Stimulated activated CD8-positive, alpha-beta memory T cell treated with anti-CD3 and anti-CD28 coated beads, Interleukin-12 subunit alpha, Interleukin-12 subunit beta, amount 100 ng/mL, for 1 hour (primary cell): ENCODE data around the gene RING1.

Source experiments
- DNase-seq: peaks from one replicate; pipeline ENCODE4 v3.0.0-alpha.2; 2020; ENCODE audit warnings: low read depth

Gene RING1

DNA sequence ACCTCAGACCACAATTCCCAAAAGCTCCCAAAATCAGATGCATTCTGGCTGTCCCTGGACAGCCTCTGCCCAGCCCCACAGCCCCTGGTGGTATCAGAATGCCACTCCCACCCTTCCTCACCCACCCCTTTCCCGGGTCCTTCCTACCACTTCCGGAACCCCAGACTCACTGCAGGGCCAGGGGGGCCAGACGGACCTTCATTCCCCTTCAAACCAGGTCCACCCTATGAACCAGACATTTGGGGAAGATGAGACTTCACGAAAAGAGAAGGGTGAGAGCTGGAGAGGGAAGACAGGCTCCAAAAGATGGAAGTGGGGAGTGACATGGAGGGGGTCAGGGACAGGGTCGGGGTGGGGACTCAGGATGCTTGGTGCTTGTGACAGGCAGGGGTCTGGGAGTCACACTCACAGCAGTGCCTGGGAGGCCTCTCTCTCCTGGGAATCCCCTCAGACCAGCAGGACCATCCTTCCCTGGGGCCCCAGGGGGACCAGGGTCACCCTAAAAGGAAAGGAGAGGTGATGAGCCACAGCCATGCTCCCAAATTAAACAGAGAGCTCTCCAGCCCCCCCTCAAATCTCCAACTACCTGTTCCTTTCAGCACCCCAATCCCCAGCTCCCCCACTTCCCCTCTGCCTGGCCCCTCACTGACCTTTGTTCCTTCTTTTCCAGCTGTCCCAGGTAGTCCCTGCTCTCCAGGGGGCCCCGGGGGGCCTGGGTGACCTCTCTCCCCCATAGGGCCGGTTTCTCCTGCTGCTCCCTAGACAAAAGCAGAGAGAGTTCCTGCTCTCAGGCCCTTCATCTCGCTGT, 36.2 kb upstream of the RING1 start:
- no peak for DNase-seq

DNA sequence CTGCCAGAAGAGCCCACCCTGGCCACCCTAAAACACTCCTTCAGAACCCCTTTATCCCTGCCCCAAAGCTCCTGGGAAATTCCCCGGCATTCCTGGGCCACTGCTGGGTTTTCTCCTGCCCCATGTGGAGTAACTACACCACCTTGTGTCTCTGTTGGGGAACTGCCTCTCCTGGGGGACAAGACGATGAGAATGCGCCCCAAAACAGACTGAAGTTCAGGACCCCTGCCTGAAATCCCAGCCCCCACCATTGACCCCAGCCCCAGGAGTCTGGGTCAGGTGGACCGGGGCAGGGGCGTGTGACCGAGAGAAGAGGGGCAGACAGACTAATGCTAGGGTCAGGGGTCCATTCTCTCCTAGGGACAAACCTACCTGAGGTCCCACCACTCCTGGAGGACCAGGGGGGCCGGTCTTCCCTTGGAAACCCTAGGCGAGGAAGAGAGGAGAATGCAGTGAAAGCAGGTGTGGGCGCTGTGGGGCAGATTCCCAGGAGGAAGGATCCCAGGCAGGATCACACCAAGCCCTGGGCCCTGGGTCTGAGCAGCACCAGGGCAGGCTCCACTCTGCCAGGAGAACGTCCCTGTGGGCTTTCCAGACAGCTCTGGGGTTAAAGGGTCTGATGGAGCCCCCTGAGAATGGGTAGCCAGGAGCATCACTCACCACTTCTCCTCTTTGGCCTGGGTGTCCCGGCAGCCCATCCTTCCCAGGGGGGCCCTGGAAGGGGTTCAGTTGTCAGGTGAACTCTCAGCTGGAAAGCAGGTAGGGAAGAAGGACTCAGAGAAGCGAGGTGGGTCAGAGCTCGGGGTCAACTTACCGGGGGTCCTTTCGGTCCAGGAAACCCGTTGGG, 35.4 kb upstream of the RING1 start:
- no peak for DNase-seq

DNA sequence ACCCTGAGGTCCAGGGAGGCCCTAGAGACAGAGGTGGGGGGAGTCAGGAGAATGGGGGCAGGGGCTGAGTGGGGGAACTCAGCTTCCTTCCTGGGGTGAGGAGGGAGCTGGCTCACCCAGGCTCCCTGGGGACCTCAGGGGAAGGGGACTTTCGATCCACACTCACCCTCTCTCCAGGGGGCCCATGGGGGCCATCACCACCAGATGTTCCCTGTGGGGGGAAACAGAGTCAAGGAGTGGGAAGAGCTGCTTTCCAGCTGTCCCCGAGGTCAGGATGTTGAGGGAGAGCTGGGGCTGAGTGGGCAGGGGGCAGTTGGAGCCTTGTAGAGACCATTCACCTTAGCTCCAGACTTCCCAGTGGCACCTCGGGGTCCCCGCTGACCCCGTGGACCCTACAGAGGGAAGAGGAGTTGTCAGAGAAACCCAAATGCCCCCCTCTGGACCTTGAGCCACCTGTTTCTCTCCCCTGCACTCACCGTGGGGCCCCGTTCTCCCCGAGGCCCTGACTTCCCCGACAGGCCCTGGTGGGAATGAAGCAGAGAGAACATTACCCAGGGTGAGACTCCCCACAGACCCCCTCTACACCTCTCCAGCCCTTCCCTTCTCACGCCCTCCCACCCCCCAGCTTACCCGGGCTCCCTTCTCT, 34.6 kb upstream of the RING1 start:
- DNase-seq, result no peak

DNA sequence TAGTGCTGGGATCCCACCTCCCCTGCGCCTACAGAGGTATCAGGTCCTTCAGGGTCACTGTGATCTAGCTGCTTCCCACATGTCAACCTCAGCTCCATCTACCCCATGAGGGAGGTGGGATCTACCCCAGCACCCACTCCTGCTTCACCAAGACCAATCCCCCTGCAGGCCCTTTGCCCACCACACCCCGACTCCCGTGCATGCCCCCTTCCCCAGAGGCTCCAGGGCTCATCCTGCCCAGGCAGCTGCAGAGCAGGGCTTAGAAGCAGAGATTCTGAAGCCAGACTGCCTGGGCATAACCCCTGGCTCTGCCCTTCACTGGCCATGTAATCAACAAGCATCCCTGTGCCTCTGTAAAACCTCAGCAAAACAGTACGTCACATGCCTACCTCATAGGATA, 33.5 kb upstream of the RING1 start:
- DNase-seq, result no peak

DNA sequence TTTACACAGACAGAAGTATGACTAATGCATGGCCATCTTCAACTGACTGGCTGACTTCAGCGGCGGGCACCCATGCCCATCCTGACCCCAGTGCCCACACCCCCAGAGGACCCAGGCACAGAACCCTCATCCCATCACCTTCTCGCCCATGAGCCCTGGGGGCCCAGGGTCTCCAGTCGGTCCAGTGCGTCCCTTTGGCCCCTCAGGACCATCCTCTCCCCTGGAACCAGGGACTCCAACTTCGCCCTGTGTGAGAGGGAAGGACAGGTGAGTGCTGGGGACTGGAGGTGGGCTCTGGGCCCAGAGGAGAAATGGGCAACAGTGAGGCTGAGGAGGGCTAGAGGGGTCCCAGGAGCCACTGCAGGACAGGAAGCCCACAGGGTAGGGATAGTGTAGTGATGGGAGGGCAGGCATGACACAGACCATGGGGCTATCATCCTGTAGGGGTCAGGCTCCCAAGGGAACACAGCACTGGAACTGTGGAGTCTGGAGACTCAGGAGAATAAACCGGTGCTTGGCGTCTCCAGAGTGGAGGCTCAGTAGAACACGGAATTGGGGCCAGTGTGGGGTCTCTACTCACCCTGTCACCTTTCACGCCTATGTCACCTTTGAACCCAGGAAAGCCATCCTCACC, 32.7 kb upstream of the RING1 start:
- no peak for DNase-seq

DNA sequence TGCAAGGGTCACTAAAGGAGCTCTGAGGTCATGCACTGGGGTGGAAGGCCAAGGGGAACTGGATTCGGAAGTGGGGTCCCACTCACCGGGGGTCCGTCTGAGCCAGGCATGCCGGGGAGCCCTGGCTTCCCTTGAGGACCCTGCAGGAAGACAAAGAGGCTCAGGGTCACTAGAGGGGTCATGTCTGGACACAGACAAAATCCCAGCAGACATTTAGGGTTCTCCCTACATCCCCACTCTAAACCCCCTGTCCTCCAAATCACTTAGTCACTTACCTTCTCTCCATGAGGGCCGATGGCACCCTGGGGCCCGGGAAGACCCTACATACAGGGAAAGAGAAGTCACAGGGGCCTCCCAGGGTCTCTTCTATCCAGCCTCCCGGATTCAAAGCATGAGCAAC, 31.4 kb upstream of the RING1 start:
- no peak for DNase-seq

DNA sequence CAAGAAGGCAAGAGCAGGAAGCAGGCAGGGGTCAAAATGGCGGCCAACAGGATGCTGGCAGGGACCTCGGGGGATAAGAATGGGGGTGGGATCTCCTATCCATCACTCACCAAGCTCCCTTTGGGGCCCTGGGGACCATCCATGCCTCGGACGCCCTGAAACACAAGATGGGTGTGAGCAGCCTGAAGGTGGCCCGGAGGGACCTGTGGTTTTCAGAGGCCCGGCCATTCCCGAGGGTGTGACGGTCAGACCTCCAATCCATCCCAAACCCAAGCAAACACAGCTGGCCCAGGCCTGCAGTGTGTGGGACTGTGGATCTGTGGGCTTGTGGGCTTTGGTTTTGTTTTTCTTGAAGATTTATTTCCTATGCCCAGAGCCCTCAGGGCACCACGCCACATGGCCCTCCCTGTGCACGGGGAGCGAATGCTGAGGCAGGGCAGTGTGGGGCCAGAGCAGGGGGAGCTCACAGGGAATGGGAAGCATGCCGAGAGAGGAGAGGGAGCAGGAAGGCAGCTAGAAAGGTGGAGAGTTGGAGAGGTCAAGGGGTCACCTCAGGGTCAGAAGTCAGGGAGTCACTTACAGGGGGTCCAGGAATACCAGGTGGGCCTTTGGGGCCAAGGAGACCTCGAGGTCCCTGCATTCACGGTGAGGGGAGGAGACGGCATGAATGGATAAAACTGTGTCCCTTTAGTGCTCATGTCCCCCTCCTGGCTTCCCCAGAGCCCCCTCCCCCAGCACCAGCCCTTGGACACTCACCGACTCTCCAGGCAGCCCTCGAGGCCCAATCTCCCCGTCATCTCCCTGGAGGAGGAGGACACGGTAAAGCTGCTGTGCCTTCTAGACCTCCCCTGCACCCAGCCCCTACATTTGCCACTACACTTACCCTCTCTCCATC, 30.5 kb upstream of the RING1 start:
- no peak for DNase-seq

DNA sequence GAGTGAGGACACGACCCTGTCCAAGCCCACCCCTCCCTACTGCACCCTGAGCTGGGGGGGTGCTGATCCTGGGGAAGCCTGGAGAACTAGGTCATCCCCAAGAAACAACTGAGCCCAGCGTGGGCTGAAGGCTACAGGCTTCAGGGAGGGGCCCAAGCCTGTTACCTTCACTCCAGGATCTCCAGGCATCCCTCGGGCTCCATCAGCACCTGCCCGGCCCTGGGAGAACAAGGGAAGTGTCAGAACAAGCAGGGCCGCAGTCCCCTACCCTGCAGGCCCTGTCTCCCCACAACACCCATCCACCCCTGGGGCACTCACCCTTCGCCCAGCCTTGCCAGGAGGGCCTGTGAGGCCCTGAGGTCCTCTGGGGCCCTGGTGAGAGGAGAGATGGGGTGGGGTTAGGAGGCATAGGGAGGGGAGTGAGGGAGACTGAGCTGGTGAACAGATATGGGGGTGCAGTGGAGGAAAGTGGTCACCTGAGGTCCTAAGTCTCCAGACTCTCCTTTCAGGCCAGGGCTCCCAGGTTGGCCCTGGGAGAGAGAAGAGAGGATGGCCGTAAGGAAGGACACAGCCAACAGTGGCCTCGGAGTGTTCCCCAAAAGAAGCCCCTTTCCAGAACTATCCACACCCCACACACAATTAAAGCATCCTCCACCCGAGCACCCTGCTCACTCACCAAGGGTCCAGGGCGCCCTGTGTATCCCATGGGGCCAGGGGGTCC, 29.4 kb upstream of the RING1 start:
- DNase-seq, result no peak

DNA sequence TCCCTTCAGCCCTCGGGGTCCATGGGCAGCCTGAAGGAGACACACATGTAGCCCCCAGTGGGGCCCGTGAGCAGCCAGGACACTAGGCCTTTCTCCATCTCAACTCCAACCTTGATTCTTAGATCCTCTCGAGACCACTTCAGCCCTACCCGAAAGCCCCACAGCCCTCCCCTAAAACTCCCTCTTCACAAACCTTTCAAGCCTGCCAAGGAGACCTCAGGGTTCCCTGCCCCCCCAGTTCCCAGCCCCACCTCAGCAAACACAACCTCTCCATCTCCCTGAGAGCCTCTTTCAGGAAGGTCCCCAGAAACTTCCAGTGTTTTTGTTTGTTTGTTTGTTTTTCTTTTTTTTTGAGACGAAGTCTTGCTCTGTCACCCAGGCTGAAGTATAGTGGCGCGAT, 27.2 kb upstream of the RING1 start:
- DNase-seq, result no peak

DNA sequence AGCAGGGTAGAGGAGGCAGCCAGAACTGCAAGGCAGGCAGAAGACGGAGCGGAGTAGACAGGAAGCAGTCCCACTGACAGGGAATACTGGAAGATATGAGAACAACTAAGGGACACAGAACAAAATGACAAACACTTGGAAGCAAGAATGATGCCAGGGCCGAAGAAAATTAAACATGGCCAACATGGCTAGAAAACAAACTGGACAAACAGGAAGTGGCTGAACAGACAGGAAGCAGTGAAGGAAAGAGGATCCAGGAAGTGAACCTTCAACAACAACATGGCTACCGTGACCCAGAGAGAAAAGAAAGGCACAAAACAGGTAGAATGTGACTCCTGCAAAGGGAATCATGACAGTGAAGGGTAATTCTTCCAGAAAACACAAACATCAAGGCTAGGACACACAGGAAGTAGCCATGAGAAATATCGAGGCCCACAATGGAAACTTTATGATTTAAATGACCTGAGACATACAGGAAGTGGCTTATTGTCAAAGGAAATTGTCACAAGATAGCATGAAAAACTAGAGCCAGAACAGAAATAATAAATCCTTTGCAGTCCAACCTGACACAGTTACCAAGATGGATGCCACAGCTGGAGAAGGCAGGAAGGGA, 25.1 kb upstream of the RING1 start:
- no peak for DNase-seq

DNA sequence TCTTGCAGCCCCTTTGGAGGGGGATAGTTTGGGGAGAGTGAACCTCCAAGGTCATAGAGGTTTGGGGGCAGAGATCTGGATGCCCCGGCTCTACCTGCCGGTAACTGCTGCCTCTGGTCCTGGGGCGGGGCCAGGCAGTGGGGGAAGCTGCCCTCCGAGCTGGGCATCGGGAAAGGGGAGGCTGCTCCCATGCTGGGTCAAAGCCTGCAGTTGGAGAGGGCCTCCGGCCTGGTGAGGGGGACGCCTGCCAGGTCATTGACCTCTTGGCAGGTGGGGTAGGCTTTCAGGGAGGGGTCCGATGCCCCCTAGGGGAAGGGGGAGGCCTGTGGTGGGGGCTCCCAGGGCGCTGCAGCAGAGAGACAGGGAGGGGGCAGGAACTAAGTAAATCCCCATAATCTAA, 23.1 kb upstream of the RING1 start:
- DNase-seq, result no peak

DNA sequence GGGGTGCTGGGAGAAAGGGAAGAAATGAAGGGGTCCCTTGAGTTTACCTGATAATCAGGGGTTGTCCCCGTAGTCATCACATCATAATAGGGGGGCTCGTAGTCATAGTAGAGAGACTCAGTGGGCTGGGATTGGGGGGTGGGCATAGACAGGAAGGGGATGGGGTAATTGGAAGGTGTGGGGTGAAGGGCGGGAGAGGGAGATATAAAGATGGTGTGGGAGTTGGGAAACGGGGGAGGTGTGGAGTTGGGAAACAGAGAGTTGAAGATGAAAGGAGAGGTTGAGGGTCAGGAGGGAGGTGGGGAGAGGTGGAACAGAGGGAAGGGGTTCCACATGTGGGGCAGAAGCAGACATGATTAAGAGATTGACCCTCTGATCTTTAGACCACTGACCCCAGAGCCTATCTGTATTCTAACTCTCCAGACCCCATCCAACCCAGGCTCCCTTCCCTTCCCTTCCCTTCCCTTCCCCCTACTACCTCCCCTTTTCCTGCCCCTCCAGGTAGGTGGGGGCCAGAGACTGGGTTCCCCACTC, 22.6 kb upstream of the RING1 start:
- no peak for DNase-seq

DNA sequence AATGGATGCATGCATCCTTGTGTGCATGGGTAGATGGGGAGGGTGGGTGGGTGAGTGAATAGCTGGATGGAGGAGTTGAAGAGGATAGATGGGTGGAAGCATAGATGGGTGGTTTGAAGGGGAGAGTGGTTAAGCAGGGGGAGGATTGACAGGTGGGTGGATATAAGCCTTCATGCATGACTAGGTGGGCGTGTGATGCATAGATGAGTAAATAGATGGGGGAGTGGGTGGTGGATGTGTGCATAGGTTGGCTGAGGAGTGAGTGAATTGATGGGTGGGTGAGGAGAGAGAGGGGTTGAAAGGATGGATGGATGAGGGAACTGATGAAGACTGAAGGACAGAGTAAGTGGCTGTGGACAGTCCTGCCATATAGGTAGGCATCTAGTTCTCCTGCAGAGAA, 20.5 kb upstream of the RING1 start:
- DNase-seq, result no peak

DNA sequence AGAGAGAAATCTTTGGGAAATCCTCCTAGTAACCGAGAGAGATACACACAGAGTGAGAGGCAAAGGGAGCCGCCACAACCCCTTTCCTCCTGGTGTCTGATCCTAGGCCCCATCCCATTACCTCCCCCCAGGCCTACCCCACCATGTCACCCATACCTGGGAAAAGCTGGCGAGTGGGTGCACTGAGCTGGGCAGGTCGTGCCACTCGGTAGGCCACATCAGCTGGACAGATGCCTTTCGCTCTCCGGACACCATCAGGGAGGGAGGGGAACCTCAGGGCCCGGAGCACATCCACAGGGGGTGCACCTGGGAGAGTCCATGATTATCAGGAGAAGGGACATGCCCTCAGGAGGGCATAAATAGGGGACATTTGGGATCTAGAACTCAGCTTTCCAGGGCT, 19.1 kb upstream of the RING1 start:
- no peak for DNase-seq

DNA sequence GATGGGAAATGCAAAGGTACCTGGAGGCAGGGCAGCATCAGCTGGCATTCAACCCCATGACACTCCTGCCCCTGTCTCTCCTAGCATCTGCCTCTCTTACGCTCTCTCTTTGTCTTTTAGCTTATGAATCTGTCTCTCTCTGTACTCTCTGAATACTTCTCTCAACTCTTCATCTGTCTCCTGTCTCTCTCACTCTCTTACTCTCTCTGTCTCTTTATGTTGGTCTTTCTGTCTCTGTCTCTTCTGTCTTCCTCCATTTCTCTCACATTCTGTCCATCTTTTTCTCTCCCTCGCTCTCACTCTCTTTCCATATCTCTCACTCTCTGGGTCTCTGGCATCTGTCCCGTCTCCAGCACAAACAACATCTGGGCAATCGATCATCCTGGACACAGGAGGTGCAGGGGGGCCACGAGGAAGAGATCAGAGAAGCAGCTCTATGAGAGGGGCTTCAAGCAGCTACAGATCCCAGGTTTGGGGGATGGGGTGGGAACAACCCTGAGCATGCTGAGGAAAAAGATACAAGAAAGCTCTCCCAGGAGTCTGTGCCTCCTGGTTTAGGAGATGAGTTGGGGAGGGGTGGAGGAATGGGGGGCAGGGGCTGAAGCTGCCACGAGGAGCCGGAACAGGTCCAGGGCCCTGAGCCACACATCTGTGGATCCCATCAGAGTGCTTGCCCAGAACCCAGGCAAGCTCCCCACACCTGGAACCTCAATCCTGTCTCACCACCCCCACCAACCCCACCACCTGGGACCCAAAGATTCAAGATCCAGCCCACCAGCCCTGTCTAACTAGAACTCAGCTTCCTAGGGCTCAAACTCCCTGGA, 18.5 kb upstream of the RING1 start:
- DNase-seq, result no peak

DNA sequence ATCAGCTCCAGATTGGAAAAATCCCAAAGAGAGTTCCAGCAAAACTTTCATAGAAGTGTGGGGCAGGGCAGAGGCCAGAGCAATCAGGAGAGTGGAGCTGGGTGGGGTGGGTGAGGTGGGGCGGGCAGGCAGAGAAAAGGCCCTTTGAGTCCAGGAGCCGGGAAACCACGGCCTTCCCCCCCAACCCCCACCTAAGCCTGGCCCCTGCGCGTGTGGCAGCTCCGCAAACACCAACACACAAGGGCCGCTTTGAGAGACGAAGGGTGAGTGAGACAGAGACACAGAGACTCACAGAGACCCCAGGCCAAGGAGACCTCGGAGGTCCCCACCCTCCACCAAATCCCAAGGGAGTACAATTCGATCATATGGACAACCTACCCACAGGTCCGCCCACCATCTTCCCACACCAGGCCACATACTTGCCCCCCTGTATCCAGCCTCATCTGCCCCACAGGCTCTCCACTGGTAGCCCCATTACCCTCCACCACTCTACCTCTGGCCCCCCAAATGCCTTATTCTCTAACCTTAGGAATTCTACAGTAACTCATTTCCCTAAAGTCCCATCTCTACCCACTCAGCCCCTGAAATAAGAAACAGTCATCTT, 17.7 kb upstream of the RING1 start:
- no peak for DNase-seq

DNA sequence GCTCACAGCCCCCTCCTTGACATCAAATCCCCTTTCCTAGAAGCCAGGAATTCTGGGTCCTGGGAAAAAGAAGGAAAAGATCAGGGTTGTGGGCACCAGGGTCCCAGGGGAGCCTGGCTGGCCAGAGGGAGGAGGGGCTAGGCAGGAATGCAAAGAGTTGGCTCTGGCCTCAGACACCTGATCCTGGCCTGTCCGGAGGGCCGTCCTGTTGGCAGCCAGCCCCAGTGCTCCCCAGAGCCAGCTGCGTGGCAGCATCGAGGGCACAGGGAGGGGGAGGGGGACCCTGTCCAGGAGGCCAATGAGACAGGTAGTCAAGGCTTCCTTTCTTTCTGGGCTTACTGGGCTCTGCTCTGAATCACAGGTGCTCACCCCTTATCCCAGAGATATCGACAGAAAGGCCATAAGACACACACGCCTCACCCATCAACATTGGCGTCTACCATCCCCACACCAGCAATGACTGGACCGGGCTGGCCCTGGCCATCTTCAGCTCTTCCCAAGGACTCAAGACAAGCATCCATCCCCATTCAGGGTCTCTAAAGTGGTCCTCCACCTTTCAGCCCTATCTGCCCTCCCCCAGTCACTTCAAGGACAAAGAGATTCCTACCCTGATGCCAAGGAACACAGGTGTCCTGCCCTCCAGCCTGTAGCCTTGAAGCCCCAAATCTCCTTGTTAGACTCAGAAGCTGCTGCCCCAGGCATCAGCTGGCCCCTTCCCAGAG, 16.8 kb upstream of the RING1 start:
- DNase-seq, result no peak

DNA sequence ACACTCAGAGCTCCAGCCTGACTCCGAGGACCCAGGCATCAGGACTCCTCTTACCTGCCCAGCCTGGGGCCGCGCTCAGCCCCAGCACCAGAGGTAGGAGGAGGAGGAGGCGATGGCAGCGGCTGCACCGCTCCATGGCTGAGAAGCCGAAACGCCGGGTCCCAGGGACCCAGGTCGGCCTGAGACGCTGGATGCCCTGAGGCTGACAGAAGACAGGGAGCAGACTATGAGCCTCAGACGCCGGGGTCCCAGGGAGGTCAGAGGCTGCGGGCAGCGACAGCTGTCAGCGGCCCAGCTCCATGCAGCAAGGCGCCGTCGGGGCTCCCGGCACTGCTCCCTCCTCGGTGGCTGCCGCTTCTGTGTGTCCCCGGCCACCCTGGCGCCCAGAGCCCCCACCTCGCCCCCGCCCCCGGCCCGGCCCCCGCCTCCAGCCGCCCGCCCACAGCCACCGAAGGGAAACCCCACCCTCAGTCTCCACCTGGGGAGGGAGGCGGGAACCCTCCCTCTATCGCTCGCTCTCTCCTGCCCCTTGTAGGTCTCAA, 16.1 kb upstream of the RING1 start, which contains the start of gene COL11A2:
TSS of gene COL11A2 (minus strand) at position 363 of the 542 bp plus-strand sequence. CDS start at position 136, 227 bp downstream.
- no peak for DNase-seq
